ENCODE measurements around the gene DAZAP1.

The DAZAP1 gene

GRCh38 chr19:1393841-1394240 lies 13.5 kb upstream of the DAZAP1 start:
- no peak for DNase-seq (ENCODE audit: low read depth)

- no peak for DNase-seq (ENCODE audit: low read depth)
These were observed 12.9 kb upstream of the DAZAP1 start for GRCh38 chr19:1394252-1395193.

GRCh38 chr19:1395194-1396018 lies 12.0 kb upstream of the DAZAP1 start:
- DNase-seq (ENCODE audit: low read depth), result no peak

GRCh38 chr19:1396019-1396767 lies 11.2 kb upstream of the DAZAP1 start:
- no peak for DNase-seq (ENCODE audit: low read depth)

- no peak for DNase-seq (ENCODE audit: low read depth)
These were observed 10.4 kb upstream of the DAZAP1 start for GRCh38 chr19:1396768-1397679.

- DNase-seq (ENCODE audit: low read depth), result no peak
These were observed 9.5 kb upstream of the DAZAP1 start for GRCh38 chr19:1397838-1398237.

- no peak for DNase-seq (ENCODE audit: low read depth)
These were observed 8.3 kb upstream of the DAZAP1 start for GRCh38 chr19:1399079-1399478.

- DNase-seq (ENCODE audit: low read depth), result no peak
These were observed 7.6 kb upstream of the DAZAP1 start for GRCh38 chr19:1399745-1400144.

- DNase-seq (ENCODE audit: low read depth), result no peak
These were observed 6.9 kb upstream of the DAZAP1 start for GRCh38 chr19:1400281-1401137.

- no peak for DNase-seq (ENCODE audit: low read depth)
These were observed 6.1 kb upstream of the DAZAP1 start, which contains the start of gene GAMT for GRCh38 chr19:1401138-1401888. TSS of gene GAMT (minus strand) at chr19:1401542. CDS start at chr19:1401476, 66 bp downstream.

- no peak for DNase-seq (ENCODE audit: low read depth)
These were observed 5.5 kb upstream of the DAZAP1 start for GRCh38 chr19:1401889-1402217.

- DNase-seq (ENCODE audit: low read depth), result no peak
These were observed 4.8 kb upstream of the DAZAP1 start for GRCh38 chr19:1402411-1403070.

- DNase-seq (ENCODE audit: low read depth), result peak; percentile 87
These were observed 435 bp upstream of the DAZAP1 start for GRCh38 chr19:1406774-1407527.

GRCh38 chr19:1408300-1409203 lies 1.2 kb downstream of the DAZAP1 start:
- no peak for DNase-seq (ENCODE audit: low read depth)

GRCh38 chr19:1409204-1410005 lies 2.0 kb downstream of the DAZAP1 start:
- no peak for DNase-seq (ENCODE audit: low read depth)

- no peak for DNase-seq (ENCODE audit: low read depth)
These were observed 2.9 kb downstream of the DAZAP1 start for GRCh38 chr19:1410136-1410786.

Measured in HS-27A (cell line).